Measurements from ENCODE around the gene CADM1.

CADM1 gene

GRCh38 chr11:115379528-115379927 is 124.7 kb downstream of the CADM1 start:
- Mint-ChIP-seq H3K4me3 (no peak overlapping the region), H3K27me3 (ENCODE audit: low read depth) (no peaks in the 10 kb centered on the region), H3K36me3 (ENCODE audit: low read depth) (no peaks in the 10 kb centered on the region), H3K4me1 (peaks cover 6% of the 10 kb centered on the region), H3K27ac (no peak overlapping the region), H3K9me3 (no peaks in the 10 kb centered on the region)
- TF ChIP-seq CTCF (IDR thresholded peaks at IDR 0.05; ENCODE audit: unreplicated experiment in 3 of 3) = no peak

GRCh38 chr11:115378557-115378956 is 125.7 kb downstream of the CADM1 start:
- Mint-ChIP-seq H3K9me3 (no peaks in the 10 kb centered on the region), H3K27me3 (ENCODE audit: low read depth) (no peaks in the 10 kb centered on the region), H3K27ac (no peak overlapping the region), H3K4me1 (peaks cover 6% of the 10 kb centered on the region), H3K4me3 (no peak overlapping the region), H3K36me3 (ENCODE audit: low read depth) (peaks cover 7% of the 10 kb centered on the region)
- no peak for TF ChIP-seq CTCF (IDR thresholded peaks at IDR 0.05; ENCODE audit: unreplicated experiment in 3 of 3)

GRCh38 chr11:115377882-115378296 is 126.3 kb downstream of the CADM1 start:
- no peak overlapping the region for H3K27ac Mint-ChIP-seq
- no peak overlapping the region for H3K4me3 Mint-ChIP-seq
- H3K36me3 Mint-ChIP-seq (ENCODE audit: low read depth) = peaks cover 7% of the 10 kb centered on the region
- no peaks in the 10 kb centered on the region for H3K27me3 Mint-ChIP-seq (ENCODE audit: low read depth)
- peaks cover 6% of the 10 kb centered on the region for H3K4me1 Mint-ChIP-seq
- TF ChIP-seq CTCF (IDR thresholded peaks at IDR 0.05; ENCODE audit: unreplicated experiment in 3 of 3) = no peak
- H3K9me3 Mint-ChIP-seq = no peaks in the 10 kb centered on the region

- H3K4me1 Mint-ChIP-seq = peaks cover 17% of the 10 kb centered on the region
- no peak for TF ChIP-seq CTCF (IDR thresholded peaks at IDR 0.05; ENCODE audit: unreplicated experiment in 3 of 3)
- H3K27ac Mint-ChIP-seq = no peak overlapping the region
- no peaks in the 10 kb centered on the region for H3K36me3 Mint-ChIP-seq (ENCODE audit: low read depth)
- H3K27me3 Mint-ChIP-seq (ENCODE audit: low read depth) = no peaks in the 10 kb centered on the region
- no peaks in the 10 kb centered on the region for H3K9me3 Mint-ChIP-seq
- H3K4me3 Mint-ChIP-seq = no peak overlapping the region
Observed at GRCh38 chr11:115368616-115369015, 135.6 kb downstream of the CADM1 start.

GRCh38 chr11:115366826-115367225 is 137.4 kb downstream of the CADM1 start:
- TF ChIP-seq CTCF (IDR thresholded peaks at IDR 0.05; ENCODE audit: unreplicated experiment in 3 of 3) = no peak
- peaks cover 8% of the 10 kb centered on the region for H3K4me1 Mint-ChIP-seq
- peaks cover 3% of the 10 kb centered on the region for H3K36me3 Mint-ChIP-seq (ENCODE audit: low read depth)
- no peak overlapping the region for H3K4me3 Mint-ChIP-seq
- H3K9me3 Mint-ChIP-seq = no peaks in the 10 kb centered on the region
- no peaks in the 10 kb centered on the region for H3K27me3 Mint-ChIP-seq (ENCODE audit: low read depth)
- no peak overlapping the region for H3K27ac Mint-ChIP-seq

GRCh38 chr11:115365907-115366306 is 138.3 kb downstream of the CADM1 start:
- H3K36me3 Mint-ChIP-seq (ENCODE audit: low read depth) = peaks cover 3% of the 10 kb centered on the region
- H3K9me3 Mint-ChIP-seq = no peaks in the 10 kb centered on the region
- TF ChIP-seq CTCF (IDR thresholded peaks at IDR 0.05; ENCODE audit: unreplicated experiment in 3 of 3) = no peak
- H3K4me1 Mint-ChIP-seq = peaks cover 3% of the 10 kb centered on the region
- no peak overlapping the region for H3K4me3 Mint-ChIP-seq
- no peaks in the 10 kb centered on the region for H3K27me3 Mint-ChIP-seq (ENCODE audit: low read depth)
- no peak overlapping the region for H3K27ac Mint-ChIP-seq

All from nephron (organoid).